ENCODE results near the gene HK2.

DNA sequence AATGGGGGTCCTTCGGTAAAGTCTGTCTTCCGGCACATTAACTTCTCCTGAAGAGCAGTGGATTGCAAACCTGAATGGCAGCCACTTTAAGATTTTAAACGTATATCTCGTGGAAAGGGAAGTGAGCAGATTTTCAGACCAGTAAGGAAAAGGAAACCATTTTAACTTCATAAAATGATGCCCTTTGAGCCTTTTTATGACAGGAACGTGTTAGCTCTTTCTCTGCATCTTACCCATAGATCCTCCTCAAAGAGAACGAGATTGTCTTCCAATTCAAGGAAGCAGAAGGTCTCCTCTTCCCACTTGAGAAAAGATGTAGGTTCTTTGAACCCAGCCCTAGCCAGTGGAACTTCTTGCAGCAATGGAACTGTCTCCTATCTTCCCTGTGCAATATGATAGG, 35.6 kb downstream of the HK2 start:
- TF ChIP-seq, protein P1, sequence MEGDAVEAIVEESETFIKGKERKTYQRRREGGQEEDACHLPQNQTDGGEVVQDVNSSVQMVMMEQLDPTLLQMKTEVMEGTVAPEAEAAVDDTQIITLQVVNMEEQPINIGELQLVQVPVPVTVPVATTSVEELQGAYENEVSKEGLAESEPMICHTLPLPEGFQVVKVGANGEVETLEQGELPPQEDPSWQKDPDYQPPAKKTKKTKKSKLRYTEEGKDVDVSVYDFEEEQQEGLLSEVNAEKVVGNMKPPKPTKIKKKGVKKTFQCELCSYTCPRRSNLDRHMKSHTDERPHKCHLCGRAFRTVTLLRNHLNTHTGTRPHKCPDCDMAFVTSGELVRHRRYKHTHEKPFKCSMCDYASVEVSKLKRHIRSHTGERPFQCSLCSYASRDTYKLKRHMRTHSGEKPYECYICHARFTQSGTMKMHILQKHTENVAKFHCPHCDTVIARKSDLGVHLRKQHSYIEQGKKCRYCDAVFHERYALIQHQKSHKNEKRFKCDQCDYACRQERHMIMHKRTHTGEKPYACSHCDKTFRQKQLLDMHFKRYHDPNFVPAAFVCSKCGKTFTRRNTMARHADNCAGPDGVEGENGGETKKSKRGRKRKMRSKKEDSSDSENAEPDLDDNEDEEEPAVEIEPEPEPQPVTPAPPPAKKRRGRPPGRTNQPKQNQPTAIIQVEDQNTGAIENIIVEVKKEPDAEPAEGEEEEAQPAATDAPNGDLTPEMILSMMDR (IDR thresholded peaks at IDR 0.05; ENCODE audit: insufficient read depth, low read length), result no peak
- TF ChIP-seq POLR2AphosphoS5 (IDR thresholded peaks at IDR 0.05; ENCODE audit: low read depth) (no peak), GABPA (IDR thresholded peaks at IDR 0.05; ENCODE audit: low read depth) (no peak)
